Liver (tissue), 9 donors: ENCODE measurements around the gene TCF7L2. TPM values are rescaled to one million over a fixed set of nuclear protein-coding genes. Genes with fewer than 3 reads are reported as not detected.

Experiments used
- DNase-seq: peaks from one replicate; pipeline ENCODE4 v3.0.0-alpha.2; 2017; ENCODE audit warnings: low spot score
- H3K27ac ChIP-seq, 2 donors: one replicate each; pipeline ENCODE4 v1.7.0; 2013; ENCODE audit warnings: inconsistent platforms in 2 of 2, low read length in 2 of 2, control low read depth in 1 of 2, low read depth in 1 of 2, mild to moderate bottlenecking in 1 of 2
- H3K27me3 ChIP-seq, 4 donors: one replicate each; pipeline versions ENCODE4 v1.6.1 to v1.7.0; 2013; ENCODE audit warnings: low read length in 3 of 4, inconsistent platforms in 1 of 4, mild to moderate bottlenecking in 1 of 4, moderate library complexity in 1 of 4; ENCODE audit not compliant: control insufficient read depth in 4 of 4, insufficient read depth in 4 of 4
- H3K36me3 ChIP-seq, 4 donors: one replicate each; pipeline versions ENCODE4 v1.6.1 to v1.7.0; 2013; ENCODE audit warnings: low read length in 3 of 4, mild to moderate bottlenecking in 3 of 4, low read depth in 1 of 4, moderate library complexity in 1 of 4; ENCODE audit not compliant: control insufficient read depth in 4 of 4, insufficient read depth in 3 of 4
- H3K4me1 ChIP-seq, 4 donors: one replicate each; pipeline versions ENCODE4 v1.6.1 to v1.7.0; 2013; ENCODE audit warnings: low read length in 3 of 4, mild to moderate bottlenecking in 3 of 4, moderate library complexity in 1 of 4; ENCODE audit not compliant: control insufficient read depth in 4 of 4, insufficient read depth in 4 of 4
- H3K4me3 ChIP-seq, 3 donors: one replicate each; pipeline versions ENCODE4 v1.6.1 to v1.7.0; 2013; ENCODE audit warnings: low read length in 3 of 3, control low read depth in 1 of 3, low read depth in 1 of 3, mild to moderate bottlenecking in 1 of 3
- H3K9ac ChIP-seq, 2 donors: one replicate each; pipeline ENCODE4 v1.7.0; 2013; ENCODE audit warnings: low read length in 2 of 2, mild to moderate bottlenecking in 2 of 2, moderate library complexity in 2 of 2, control low read depth in 1 of 2, low read depth in 1 of 2
- H3K9me3 ChIP-seq, 4 donors: one replicate each; pipeline versions ENCODE4 v1.6.1 to v1.7.0; 2013; ENCODE audit warnings: low read length in 3 of 4; ENCODE audit not compliant: control insufficient read depth in 4 of 4
- CTCF ChIP-seq: fragments of 150-350 bp; IDR thresholded peaks from 2 replicates; pipeline ENCODE4 v1.5.1; 2017; ENCODE audit warnings: improper control_type of control experiment, low read depth, low read length; ENCODE audit not compliant: missing input control
- EGR1 ChIP-seq, 2 donors: IDR thresholded peaks; 2 replicates each; pipeline ENCODE4 v1.6.1; 2016 to 2018; ENCODE audit warnings: antibody characterized with exemption in 2 of 2, low read depth in 2 of 2
- FOXA1 ChIP-seq: IDR thresholded peaks from 2 replicates; pipeline ENCODE4 v1.6.1; 2016; ENCODE audit warnings: antibody characterized with exemption
- FOXA2 ChIP-seq: IDR thresholded peaks from 2 replicates; pipeline ENCODE4 v1.6.1; 2016; ENCODE audit warnings: antibody characterized with exemption
- GABPA ChIP-seq, 2 donors: IDR thresholded peaks in 1 of 2; conservative IDR thresholded peaks in 1 of 2; 2 replicates each; pipeline ENCODE4 v1.6.1; 2016; ENCODE audit warnings: antibody characterized with exemption in 2 of 2, mild to moderate bottlenecking in 1 of 2, moderate library complexity in 1 of 2
- HNF4A ChIP-seq, 2 donors: conservative IDR thresholded peaks; 2 replicates each; pipeline ENCODE4 v1.6.1; 2016; ENCODE audit warnings: antibody characterized with exemption in 2 of 2, mild to moderate bottlenecking in 2 of 2
- HNF4G ChIP-seq: IDR thresholded peaks from 2 replicates; pipeline ENCODE4 v1.6.1; 2016; ENCODE audit warnings: antibody characterized with exemption
- JUND ChIP-seq, 2 donors: IDR thresholded peaks; 2 replicates each; pipeline ENCODE4 v1.6.1; 2016; ENCODE audit warnings: antibody characterized with exemption in 2 of 2
- MAX ChIP-seq: IDR thresholded peaks from 2 replicates; pipeline ENCODE4 v1.6.1; 2016; ENCODE audit warnings: antibody characterized with exemption
- NR2F2 ChIP-seq: IDR thresholded peaks from 2 replicates; pipeline ENCODE4 v1.6.1; 2016; ENCODE audit warnings: antibody characterized with exemption
- RAD21 ChIP-seq, 2 donors: IDR thresholded peaks; 2 replicates each; pipeline ENCODE4 v1.6.1; 2016; ENCODE audit warnings: antibody characterized with exemption in 2 of 2, mild to moderate bottlenecking in 2 of 2
- RXRA ChIP-seq, 2 donors: IDR thresholded peaks; 2 replicates each; pipeline ENCODE4 v1.6.1; 2017 to 2018; ENCODE audit warnings: antibody characterized with exemption in 2 of 2, mild to moderate bottlenecking in 1 of 2
- SP1 ChIP-seq: IDR thresholded peaks from 2 replicates; pipeline ENCODE4 v1.6.1; 2018; ENCODE audit warnings: antibody characterized with exemption, mild to moderate bottlenecking
- TAF1 ChIP-seq: conservative IDR thresholded peaks from 2 replicates; pipeline ENCODE4 v1.6.1; 2016; ENCODE audit warnings: antibody characterized with exemption, mild to moderate bottlenecking
- YY1 ChIP-seq: IDR thresholded peaks from 2 replicates; pipeline ENCODE4 v1.6.1; 2016; ENCODE audit warnings: antibody characterized with exemption, mild to moderate bottlenecking
- ZBTB33 ChIP-seq: IDR thresholded peaks from 2 replicates; pipeline ENCODE4 v1.6.1; 2016; ENCODE audit warnings: antibody characterized with exemption
- WGBS: extraction: QIAGEN DNeasy Blood & Tissue Kit; methylation state at CpG from one replicate; pipeline ENCODE4 v1.1.7; 2013; 5-methylcytosine and 5-hydroxymethylcytosine counted together
- polyA plus RNA-seq, 2 donors: library from polyadenylated mRNA; stranded (reverse) in 1 of 2; unstranded in 1 of 2; fragments of 200-250 nt in 1 of 2; fragments of >200 nt in 1 of 2; fragmentation: Nextera tagmentation in 1 of 2; extraction: Ambion mirVana in 1 of 2; gene quantifications; one replicate each; pipeline versions ENCODE4 v1.2.1 to v1.2.3, GENCODE V29; 2013 to 2015
- total RNA-seq, 2 donors: library from RNA; depleted of rRNA; stranded (reverse); fragments of >200 nt; gene quantifications; one replicate each; pipeline ENCODE4 v1.2.3, GENCODE V29; 2014
- donor health status: healthy.
- donor health status: healthy.
- donor health status: healthy.
- donor health status: healthy.
- donor health status: healthy.

The TCF7L2 gene
- total and polyA plus RNA-seq, 4 donors: 4.9 to 18.0 (median 8.3) TPM

- no peaks in the 10 kb centered on the region for H3K27me3 ChIP-seq
- no peak overlapping the region for H3K4me3 ChIP-seq
- H3K36me3 ChIP-seq: peaks cover 2 to 36% (median 20%) of the 10 kb centered on the region in 4 donors
- TF ChIP-seq RXRA (IDR thresholded peaks at IDR 0.05): no peak
- no peak for TF ChIP-seq SP1
- no peak for TF ChIP-seq ZBTB33
- no peak for TF ChIP-seq HNF4A (conservative IDR thresholded peaks at IDR 0.05)
- TF ChIP-seq RAD21 (IDR thresholded peaks at IDR 0.05): no peak
- no peak for TF ChIP-seq EGR1 (IDR thresholded peaks at IDR 0.05; ENCODE audit: low read depth in 2 of 2)
- TF ChIP-seq JUND (IDR thresholded peaks at IDR 0.05): no peak
- H3K27ac ChIP-seq: no peak overlapping the region
- H3K9ac ChIP-seq: no peak overlapping the region
- H3K4me1 ChIP-seq: peaks cover 0 to 14% (median 8%) of the 10 kb centered on the region in 4 donors
- 93% methylated on average over 20 of the region's 20 CpGs for WGBS
- no peak for DNase-seq
- H3K9me3 ChIP-seq: no peaks in the 10 kb centered on the region
Observed at GRCh38 chr10:113165673-113166072, 215.6 kb downstream of the TCF7L2 start.

GRCh38 chr10:113167702-113168101 is 217.7 kb downstream of the TCF7L2 start:
- no peak overlapping the region for H3K4me3 ChIP-seq
- H3K9ac ChIP-seq: no peak overlapping the region
- H3K9me3 ChIP-seq: no peaks in the 10 kb centered on the region
- no peak for TF ChIP-seq SP1
- no peak for TF ChIP-seq RXRA (IDR thresholded peaks at IDR 0.05)
- TF ChIP-seq NR2F2: no peak
- TF ChIP-seq EGR1 (IDR thresholded peaks at IDR 0.05; ENCODE audit: low read depth in 2 of 2): no peak
- no peak for TF ChIP-seq HNF4G
- TF ChIP-seq JUND (IDR thresholded peaks at IDR 0.05): no peak
- H3K27me3 ChIP-seq: no peaks in the 10 kb centered on the region
- H3K27ac ChIP-seq: no peak overlapping the region
- WGBS: 87% methylated on average over 5 of the region's 5 CpGs
- no peak for DNase-seq
- peaks cover 2 to 19% (median 9%) of the 10 kb centered on the region in 4 donors for H3K36me3 ChIP-seq
- peaks cover 0 to 22% (median 8%) of the 10 kb centered on the region in 4 donors for H3K4me1 ChIP-seq

GRCh38 chr10:113168584-113168983 is 218.5 kb downstream of the TCF7L2 start:
- no peak for DNase-seq
- TF ChIP-seq MAX (no peak), EGR1 (IDR thresholded peaks at IDR 0.05; ENCODE audit: low read depth in 2 of 2) (no peak), GABPA (IDR thresholded peaks at IDR 0.05 in 1 of 2, conservative IDR thresholded peaks at IDR 0.05 in 1 of 2) (no peak), HNF4G (no peak), RXRA (IDR thresholded peaks at IDR 0.05) (no peak)
- H3K36me3 ChIP-seq: peaks cover 2 to 18% (median 6%) of the 10 kb centered on the region in 4 donors
- H3K27me3 ChIP-seq: no peaks in the 10 kb centered on the region
- H3K27ac ChIP-seq: no peak overlapping the region
- no peak overlapping the region for H3K4me3 ChIP-seq
- H3K9me3 ChIP-seq: no peaks in the 10 kb centered on the region
- WGBS: 58% methylated on average over 6 of the region's 6 CpGs
- H3K9ac ChIP-seq: no peak overlapping the region
- peaks cover 0 to 22% (median 8%) of the 10 kb centered on the region in 4 donors for H3K4me1 ChIP-seq

- Histone ChIP-seq H3K9me3 (no peaks in the 10 kb centered on the region), H3K27me3 (no peaks in the 10 kb centered on the region)
- 88% methylated on average over 10 of the region's 10 CpGs for WGBS
- TF ChIP-seq NR2F2 (no peak), CTCF (no peak), HNF4G (no peak), GABPA (IDR thresholded peaks at IDR 0.05 in 1 of 2, conservative IDR thresholded peaks at IDR 0.05 in 1 of 2) (no peak), FOXA2 (no peak), RAD21 (IDR thresholded peaks at IDR 0.05) (no peak), SP1 (no peak), HNF4A (conservative IDR thresholded peaks at IDR 0.05) (no peak), JUND (IDR thresholded peaks at IDR 0.05) (no peak), ZBTB33 (no peak), FOXA1 (no peak), YY1 (no peak), TAF1 (no peak)
Observed at GRCh38 chr10:113169111-113169510, 219.1 kb downstream of the TCF7L2 start.

More at GRCh38 chr10:113169111-113169510, 219.1 kb downstream of the TCF7L2 start:
- Histone ChIP-seq H3K9ac (no peak overlapping the region), H3K4me1 (peaks cover 0 to 22% (median 8%) of the 10 kb centered on the region in 4 donors), H3K27ac (no peak overlapping the region), H3K36me3 (peaks cover 2 to 16% (median 4%) of the 10 kb centered on the region in 4 donors), H3K4me3 (no peak overlapping the region)
- DNase-seq: no peak
